ENCODE data around the gene C1QTNF3.
"Not testable (repeated sequence)": the region's sequence is repeated elsewhere in the genome, so short reads cannot be mapped to it uniquely, and the experiment has no call there.

Gene C1QTNF3

DNA sequence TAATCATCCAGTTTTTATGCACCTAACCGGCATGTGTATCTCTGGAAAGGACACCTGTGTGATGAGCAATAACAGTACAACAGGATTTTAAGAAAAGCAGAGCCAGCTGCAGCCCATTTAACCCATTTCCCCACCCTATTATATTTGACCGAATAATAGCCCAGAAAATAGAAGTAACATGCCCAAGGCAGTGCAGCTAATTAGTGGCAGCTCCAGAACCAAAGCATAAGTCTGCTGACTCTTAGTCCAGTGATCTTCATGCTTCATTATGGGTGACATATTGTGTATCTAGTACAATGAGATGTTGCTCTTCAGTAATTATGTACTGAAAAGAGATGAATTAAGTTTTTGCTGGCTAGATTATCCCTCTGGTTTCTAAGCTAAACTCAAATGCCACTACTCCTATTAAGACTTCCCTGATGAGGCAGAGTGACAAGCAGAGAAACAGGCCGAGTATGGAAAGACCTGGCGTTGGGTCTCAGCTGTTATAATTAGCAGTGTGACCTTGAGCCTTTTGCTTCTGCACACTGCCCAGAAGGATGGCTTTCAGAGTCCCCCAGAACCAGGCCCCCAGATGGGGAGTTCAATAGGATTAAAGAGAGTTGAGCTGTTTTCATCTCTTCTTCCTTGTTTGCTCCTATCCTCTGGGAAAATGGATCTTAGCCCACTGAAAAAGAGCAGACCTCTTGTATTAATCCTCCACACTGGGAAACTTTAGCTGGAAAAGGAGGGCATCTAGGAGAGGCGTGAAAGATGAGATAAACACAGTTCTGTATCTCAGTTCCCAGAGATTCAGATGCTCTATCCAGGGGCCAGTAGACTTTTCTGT is 10.8 kb upstream of the C1QTNF3 start:
- DNase-seq: no peak

DNA sequence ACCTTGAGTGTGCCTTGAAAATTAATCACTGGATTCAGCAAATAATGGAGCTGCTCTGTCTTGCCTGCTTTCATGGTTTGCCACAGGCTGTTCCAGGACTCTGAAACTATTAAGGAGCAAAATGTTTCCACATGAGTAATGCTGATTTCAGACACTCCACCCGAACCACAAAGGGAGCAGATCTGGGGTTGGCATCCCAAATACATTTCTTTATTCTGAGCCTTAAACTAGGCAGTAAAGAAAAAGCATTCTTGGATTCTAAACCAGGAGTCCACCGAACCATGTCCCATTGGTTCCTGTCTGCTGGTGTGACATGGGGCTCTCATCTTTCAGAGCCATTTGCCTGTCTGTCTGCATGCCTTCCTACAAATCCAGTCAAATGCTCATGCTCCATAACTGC is 10.1 kb upstream of the C1QTNF3 start:
- no peak for DNase-seq

DNA sequence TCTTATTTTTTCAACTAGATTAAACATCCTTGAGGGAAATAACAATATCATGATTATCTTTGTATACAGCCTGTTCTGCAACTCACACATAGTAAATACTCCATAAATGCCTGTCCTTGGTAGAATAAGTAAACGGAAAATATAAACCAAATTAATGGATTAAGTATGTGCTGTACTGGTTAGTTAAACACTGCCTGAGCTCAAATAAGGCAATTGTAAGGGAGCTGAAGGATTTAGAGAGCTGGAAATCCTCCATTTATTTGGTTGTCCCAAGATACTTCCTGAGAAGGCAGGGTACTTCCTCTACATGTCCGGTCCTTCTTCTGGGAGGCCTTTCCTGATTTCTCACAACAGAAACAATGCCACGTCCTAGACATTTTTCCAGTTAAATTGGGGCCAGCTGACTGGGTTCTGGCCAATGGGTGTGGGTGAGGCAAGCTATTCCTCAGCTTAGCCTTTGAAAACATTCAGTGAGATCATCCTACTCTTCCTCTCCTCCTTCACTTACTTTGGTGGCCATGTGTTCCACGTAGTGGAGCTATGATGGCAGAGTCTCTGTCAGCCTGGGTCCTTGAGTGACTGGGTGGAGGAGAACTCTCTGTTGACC is 8.5 kb upstream of the C1QTNF3 start:
- DNase-seq: no peak

DNA sequence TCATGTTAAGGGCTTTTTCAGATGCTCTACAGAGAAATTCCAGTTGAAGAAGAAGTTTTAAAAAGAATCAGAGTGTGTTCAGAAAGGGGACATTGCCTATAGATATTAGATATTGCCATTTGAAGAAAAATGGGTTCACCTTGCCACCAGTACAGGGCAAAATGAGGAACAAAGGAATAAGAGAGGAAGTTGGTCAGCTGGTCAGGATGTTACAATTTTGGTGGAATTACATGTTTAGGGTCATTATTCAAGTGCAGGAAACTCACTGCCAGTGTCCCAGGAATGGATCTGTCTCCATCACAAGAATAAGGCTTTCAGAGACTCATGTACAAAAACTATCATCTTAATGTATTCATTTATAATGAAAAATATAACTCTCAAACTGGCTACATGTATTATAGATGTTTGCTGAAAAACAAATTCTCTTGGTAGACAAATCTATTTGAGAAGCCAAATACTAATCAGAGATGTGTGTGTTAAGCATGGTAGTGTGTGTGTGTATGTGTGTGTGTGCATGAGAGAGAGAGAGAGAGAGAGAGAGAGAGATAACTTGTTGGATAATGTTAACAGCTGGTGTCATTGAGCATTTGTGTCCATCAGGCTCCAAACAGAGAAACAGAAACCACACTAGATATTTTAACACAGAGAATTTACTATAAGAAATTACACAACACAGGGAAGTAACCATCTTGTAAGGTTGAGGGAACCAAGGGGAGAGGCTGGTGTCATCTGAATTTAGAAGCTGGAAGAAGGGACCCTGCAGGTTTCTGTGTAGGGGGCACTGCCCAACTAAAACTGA is 5.0 kb upstream of the C1QTNF3 start:
- DNase-seq: no peak

DNA sequence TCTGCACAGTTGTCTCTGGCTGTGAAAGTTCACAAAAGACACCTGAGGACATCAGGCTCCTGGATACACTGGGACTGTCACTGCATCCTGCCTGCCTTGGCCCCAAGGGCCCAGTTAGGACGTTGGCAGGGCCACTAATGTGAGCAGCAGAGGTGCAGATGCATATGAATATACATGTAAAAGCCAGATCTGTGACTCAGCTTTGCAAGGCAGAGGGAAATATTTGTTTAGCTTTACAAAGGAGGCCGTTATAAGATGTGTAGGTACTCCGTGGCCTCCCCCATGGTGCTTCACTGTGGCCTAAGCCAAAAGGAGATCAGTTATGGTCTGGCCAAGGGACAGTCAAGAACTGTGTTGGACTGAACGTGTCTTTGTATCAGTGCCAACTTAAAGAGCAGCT is 4.1 kb upstream of the C1QTNF3 start:
- no peak for DNase-seq

DNA sequence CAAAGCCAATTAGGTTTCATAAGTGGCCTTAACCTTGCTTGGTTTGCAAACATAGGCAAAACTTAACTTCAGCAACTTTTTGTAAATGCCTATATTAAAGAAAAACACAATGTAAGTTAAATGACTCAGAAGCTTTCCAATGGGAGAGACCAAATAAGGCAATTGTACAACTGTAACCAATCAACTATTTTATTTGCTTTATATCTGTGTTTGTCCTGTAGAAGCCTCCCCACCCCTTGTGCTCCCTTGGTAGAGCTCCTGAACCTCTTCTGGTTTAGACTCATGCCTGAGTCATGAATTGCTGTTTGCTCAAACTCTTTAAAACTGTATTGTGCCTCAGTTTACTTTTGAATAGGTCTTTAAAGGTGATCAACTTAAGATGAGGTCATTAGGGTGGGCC is 3.0 kb upstream of the C1QTNF3 start:
- no peak for DNase-seq

DNA sequence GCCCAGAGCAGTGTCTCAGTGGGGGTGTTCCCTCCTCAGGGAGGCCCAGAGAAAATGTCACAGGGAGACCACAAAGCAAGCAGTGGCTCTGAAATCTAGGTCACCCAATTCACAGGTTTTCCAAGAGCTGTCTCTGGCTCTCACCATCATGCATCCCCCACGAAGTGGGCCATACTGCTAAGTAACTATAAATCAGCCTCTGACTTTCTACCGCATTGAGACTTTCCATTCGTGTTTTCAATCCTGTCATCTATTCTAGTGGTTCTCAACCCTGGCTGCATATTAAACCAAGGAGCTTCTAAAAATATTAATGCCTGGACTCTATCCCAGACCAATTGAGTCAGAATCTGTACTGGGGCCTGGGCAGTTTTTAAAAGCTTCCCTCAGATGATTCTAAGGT is 2.0 kb upstream of the C1QTNF3 start:
- DNase-seq: no peak

DNA sequence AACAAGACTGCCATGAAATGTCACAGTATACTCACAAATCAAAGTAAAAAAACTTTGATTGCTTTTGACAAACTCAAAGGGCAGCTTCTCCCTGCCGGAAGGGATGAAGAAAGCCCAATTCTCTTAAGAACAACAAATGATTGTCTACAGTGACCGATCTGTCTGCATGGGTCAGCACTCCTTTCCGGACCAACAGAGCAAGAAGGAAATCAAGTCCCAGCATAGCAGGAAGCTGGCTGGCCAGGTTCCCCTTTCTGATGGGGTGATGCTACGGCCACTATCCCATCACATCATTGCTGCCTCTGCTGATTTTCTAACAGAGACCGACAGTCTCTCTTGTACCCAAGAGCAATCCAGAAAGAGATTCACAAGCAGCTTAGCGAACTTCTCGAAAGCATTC is 692 bp downstream of the C1QTNF3 start:
- DNase-seq: peak; percentile 55

DNA sequence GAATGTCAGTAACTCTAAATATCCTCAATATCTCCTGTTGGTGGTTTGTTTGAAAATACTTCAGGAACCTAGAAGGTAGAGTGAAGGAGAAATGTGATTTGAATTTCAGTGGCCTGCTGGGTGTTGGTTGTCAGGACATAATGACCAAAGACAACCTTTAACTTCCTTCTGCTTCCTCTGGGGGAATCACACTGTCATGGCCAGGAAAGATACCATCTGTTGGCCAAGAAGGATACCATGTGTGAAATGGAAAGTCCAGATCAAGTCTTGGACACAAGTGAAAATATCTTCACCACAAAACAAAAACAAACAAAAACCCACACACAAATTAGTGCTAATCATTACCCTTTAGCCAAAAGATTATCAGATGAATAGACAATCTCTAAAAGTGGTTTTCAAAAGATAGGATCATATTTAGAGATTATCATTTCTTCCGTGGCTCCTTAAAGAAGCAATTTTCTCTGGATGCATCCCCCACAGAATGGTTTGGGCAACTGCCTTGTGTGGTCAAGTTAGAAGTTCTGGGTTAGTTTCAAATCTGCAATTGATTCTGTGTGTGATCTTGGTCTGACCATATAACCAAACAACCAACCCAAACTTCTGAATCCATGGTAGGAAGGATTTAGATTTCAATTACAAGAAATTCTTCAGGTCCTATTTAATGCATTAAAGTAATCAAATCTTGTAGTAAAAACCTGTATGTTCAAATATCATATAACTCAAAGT is 1.6 kb downstream of the C1QTNF3 start:
- no peak for DNase-seq

DNA sequence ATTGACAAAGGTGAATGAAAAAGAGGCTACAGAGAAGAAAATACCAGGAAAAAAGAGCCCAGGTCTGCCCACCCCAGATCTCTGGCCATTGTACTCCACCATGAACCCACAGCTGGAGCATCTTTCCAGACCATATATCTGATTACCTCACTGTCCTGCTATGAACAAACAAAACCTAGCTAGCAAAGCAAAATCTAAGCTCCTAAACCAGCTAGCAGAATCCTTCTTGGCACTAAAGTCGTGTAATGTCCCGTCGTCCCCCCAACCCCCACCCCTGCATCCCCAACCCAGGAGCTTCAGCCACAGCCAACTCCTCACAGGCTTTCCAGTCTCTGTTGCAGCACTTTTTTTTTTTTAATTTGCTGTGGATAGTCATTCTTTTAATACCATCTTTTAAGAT is 2.5 kb downstream of the C1QTNF3 start:
- DNase-seq: no peak

DNA sequence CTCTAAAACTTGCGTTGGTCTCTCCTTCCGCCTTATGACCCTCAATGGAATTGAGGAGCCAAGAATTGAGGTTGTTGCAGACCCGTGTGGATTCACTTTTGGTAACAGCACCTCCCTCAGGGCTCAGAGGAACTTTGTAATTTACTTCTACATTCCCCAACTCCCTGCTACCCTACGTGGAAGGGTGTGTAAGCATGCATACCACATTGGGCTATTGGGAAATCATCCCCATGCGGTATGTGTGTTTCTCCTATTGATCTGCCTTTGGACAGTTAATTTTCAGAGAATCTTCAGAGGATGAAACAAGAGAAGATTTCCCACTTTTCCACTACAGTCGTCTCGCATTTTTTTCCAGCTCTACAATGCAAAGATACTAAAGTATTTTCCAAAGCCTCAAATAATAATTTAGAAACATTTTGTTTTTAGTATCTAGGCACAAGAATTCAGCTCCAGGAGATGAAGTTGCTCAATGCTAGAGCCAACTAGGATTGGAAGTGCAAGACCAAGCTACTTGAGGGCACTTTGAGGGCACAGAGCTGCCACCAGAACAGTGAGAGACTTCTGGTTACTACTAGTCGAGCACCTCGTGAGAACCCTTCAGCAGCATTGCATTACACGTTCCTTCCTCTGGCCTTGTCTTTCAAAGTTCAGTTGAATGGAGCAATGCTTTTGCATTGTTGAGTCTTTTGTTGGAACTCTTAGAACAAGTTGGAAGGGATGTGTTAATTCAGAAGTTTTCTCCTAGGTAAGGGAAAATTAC is 3.4 kb downstream of the C1QTNF3 start:
- DNase-seq: no peak

DNA sequence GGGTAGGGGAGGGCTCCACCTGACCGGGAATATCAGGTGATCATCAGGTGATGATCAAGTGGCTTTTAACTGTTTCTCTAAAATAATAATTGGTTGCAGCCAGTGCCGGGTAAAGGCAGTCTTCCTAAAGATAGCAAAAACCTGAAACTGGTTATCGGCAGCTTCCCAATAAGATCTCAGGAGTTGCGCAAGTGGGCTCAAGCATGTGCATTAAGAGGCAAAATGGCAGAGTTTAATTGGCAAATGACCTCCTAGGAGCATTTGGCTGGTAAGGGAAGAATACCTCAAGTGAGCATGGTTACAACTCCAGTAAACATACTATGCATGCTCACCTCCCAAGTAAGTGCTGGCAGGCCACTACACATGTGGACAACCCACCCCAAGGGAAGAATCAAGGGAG is 4.2 kb downstream of the C1QTNF3 start:
- no peak for DNase-seq

DNA sequence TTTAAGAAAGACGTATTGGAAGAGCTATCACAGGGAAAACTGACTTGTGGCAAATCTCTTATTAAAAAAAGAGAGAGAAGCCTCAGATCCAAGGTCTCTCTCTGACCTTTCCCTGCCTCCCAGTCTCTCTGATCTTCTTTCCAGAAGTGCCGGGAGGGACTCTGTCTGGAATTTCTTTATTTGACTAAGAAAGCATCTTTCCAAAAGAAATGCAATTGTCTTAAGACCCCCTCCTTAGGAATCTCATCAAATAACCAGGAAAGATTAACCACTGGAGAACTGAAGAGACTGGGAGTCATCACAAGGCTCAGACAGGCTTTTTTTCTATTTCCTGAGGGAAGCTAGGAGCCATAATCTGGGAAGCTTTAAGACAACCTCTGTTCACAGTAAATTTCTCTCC is 4.6 kb downstream of the C1QTNF3 start:
- DNase-seq: no peak

DNA sequence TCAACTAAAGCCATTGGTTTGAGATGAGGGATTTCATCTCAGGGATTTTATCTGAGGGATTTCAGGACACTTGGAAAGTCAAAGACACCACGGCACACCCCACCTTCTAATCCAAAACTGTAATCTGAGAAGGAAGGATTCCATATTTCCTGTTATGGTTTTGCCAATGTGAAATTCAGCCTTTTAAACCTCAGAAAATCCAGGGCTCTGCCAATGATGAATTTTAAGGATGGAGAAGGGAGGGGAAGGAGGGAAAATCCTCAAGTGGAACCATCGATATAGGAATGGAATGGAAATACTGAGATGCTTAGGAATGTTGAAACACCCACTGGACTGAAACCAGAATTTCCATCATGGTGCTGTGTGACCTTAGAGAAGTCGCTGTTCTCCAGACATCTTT is 5.3 kb downstream of the C1QTNF3 start:
- no peak for DNase-seq

DNA sequence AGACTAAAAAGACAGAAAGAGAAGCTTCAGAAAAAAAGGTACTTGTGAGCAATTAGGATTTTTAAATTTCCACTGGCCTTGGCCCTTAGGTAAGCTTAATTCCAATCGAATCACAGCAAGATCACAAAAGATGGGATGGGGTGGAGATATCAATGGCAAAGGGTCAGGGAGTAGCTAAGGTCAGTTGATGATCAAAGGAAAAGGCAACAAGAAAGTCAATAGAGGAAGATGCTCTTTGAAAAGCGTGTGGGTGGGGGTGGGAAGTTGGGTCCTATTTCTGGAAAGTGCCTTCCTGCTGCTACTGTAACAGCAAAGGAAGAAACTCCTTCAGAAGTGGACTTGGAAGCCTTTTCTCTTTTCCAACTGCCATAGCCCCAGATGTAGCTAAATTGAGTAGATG is 7.3 kb downstream of the C1QTNF3 start:
- no peak for DNase-seq

DNA sequence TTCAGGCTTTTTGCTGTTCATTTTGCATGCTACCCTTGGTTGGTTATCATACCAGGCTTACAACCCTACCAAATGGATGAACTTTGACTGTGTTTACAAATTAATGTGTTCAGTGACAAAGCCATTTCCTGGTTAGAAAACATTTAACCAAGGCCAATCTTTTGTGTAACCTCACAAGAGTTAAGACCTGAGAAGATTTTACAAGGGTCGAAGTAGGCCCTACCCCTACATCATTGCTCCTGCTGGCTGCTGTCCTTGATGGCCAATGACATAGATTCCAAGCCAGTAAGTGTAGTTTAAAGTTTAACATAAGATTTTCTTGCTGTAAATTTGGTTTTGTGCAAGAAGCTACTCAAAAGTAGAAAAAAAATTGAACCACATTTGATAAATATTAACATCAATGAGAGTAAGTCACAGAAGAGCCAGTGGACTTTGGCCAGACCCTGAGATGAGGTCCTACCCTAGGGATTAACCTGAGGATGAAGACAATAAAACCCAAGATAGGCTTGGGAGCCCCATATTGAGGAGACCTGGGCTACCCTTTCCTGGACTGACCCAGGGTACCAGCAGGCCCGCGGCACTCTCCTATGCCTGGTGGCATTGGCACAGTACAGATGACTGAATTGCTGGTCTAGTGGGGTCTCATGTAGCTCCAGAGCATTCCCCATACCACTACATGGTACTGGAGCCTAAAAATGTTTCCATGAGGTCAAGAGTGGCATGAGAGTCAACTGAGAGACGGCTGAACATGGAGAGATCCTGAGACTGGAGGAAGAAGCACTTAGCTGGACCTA is 8.3 kb downstream of the C1QTNF3 start:
- DNase-seq: no peak

DNA sequence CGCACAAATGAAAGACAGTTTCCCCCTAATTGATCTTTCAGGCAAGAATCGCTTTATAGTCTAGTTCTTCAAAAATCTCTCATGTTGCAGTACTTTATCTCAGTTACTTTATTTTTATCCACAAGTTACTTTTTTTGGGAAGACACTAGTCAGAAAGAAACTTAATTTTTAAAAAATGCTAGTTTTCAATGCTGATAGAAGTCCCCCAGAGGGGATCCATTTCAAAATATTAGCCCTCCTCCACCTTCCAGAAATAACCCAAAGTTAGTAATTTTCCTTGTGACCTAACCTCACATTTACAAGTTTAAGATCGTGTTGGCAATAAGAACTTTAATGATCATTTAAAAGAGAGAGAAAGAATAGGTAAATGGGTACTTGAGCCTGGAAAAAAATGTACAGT is 11.0 kb downstream of the C1QTNF3 start:
- DNase-seq: no peak

DNA sequence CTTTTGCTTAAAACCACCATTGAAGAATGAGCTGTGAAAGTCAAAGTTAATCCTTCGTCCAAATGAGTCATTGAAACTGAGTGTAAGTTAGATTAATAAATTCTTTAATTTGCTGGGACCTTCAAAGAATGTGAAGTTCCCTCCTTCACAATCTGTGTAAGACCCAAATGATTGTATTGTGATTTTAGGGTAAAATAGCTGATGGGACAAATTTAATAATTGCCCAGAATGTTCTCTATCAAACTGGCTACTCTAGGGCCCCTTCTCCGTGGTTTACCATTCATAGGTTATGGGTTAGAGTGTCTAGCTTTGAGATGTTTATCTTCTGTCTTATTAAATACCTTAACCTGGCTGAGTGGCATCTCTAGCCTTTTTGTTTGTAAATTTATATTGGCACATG is 11.9 kb downstream of the C1QTNF3 start:
- no peak for DNase-seq

DNA sequence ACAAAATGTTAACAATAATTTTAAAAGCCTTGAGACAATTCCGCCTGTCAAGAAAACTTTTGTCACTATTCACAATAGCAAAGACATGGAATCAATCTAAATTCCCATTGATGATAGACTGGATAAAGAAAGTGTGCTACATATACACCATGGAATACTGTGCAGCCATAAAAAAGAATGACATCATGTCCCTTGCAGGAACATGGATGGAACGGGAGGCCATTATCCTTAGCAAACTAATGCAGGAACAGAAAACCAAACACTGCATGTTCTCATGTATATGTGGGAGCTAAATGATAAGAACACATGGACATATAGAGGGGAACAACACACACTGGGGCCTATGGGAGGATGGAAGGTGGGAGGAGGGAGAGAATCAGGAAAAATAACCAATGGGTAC is 12.4 kb downstream of the C1QTNF3 start:
- not testable (repeated sequence) for DNase-seq

DNA sequence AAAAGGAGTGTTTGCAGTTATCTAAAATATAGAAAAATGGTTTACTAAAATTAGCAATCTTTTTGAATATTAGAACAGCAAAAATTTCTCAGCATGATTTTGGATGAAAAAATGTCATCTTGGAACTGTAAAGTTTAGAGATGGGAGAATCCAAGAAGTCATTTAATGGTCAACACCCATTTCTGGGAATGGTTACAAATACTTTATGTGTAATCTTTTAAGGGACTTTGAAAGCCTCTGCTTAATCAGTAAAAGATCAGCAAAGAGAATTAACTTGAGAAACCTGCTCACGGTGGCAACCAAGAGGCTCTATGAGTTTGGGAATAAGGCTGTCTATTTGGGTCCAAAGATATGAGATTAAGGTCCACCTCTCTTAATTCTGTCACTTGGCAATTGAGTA is 13.0 kb downstream of the C1QTNF3 start:
- DNase-seq: no peak

DNA sequence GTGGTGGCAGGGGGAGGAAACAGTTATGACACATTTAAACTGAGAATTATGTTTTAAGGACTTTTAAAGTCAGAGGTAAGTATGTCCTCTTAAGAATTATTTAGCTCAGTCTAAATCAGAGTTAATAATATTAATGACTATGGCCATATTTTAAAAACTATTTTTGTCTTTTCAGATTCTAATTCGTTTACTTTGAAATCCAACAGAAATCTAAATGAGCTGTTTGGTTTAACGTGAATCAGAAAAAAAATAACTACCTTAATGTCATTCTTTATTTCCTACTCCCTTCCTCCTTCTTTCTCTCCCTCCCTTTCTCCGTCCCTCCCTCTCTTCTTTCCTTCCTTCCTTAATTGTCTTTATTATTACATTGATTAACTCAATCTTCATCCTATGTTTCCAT is 14.7 kb downstream of the C1QTNF3 start:
- DNase-seq: no peak

Measured in right kidney (tissue), 1 donor.